GM23338 (cell line): Measurements from ENCODE around the gene NCF2. TPM values are rescaled to one million over a fixed set of nuclear protein-coding genes. Genes with fewer than 3 reads are reported as not detected.

ENCODE experiments used
- ATAC-seq: fragments of 200-7000 bp; cut with Tn5 transposase; 3 replicates; pipeline ENCODE4 v1.9.1; 2020
- DNase-seq: peaks from one replicate; pipeline ENCODE4 v3.0.0-alpha.2; 2015; ENCODE audit warnings: low spot score
- H2AFZ ChIP-seq: fragments of 200-600 bp; sonication (generic); 2 replicates; pipeline ENCODE4 v1.8.0; 2016; ENCODE audit warnings: antibody characterized with exemption, mild to moderate bottlenecking, moderate library complexity
- H3F3A ChIP-seq: fragments of 200-600 bp; sonication (generic); replicated peaks from 2 replicates; pipeline ENCODE4 v1.8.0; 2017; ENCODE audit warnings: antibody characterized with exemption, mixed run types, low read depth
- H3K27ac ChIP-seq: fragments of 200-600 bp; sonication (generic); 2 replicates; pipeline ENCODE4 v1.6.1; 2016; ENCODE audit warnings: low read depth
- H3K27me3 ChIP-seq: fragments of 200-600 bp; sonication (generic); 2 replicates; pipeline ENCODE4 v1.8.0; 2016; ENCODE audit warnings: mild to moderate bottlenecking, mixed run types, moderate library complexity; ENCODE audit not compliant: insufficient read depth
- H3K36me3 ChIP-seq: fragments of 200-600 bp; sonication (generic); 2 replicates; pipeline ENCODE4 v1.8.0; 2016; ENCODE audit warnings: mild to moderate bottlenecking; ENCODE audit not compliant: insufficient read depth
- H3K4me1 ChIP-seq: fragments of 200-600 bp; sonication (generic); 2 replicates; pipeline ENCODE4 v1.8.0; 2016; ENCODE audit warnings: mild to moderate bottlenecking, moderate library complexity; ENCODE audit not compliant: insufficient read depth
- H3K4me2 ChIP-seq: fragments of 200-600 bp; sonication (generic); 2 replicates; pipeline ENCODE4 v1.7.1; 2017; ENCODE audit warnings: mixed run types
- H3K4me3 ChIP-seq: fragments of 200-600 bp; sonication (generic); 2 replicates; pipeline ENCODE4 v1.6.1; 2016; ENCODE audit warnings: mixed run types
- H3K79me2 ChIP-seq: fragments of 200-600 bp; sonication (generic); replicated peaks from 2 replicates; pipeline ENCODE4 v1.8.0; 2017; ENCODE audit warnings: mild to moderate bottlenecking; ENCODE audit not compliant: insufficient read depth
- H3K9me2 ChIP-seq: fragments of 200-600 bp; sonication (generic); 2 replicates; pipeline ENCODE4 v1.8.0; 2017; ENCODE audit not compliant: insufficient read depth
- H4K20me1 ChIP-seq: fragments of 200-600 bp; sonication (generic); replicated peaks from 2 replicates; pipeline ENCODE4 v1.8.0; 2017; ENCODE audit warnings: mild to moderate bottlenecking; ENCODE audit not compliant: insufficient read depth
- H3K27ac Mint-ChIP-seq: 2 replicates; pipeline ENCODE4 v1.8.0; 2020; ENCODE audit warnings: inconsistent platforms, mild to moderate bottlenecking, moderate library complexity, mixed read lengths
- H3K27me3 Mint-ChIP-seq: 3 replicates; pipeline ENCODE4 v1.8.0; 2022; ENCODE audit warnings: low read depth, mild to moderate bottlenecking, moderate library complexity, mixed read lengths, inconsistent platforms; ENCODE audit not compliant: insufficient read depth, poor library complexity
- H3K36me3 Mint-ChIP-seq: 3 replicates; pipeline ENCODE4 v1.8.0; 2021; ENCODE audit warnings: low read depth, mild to moderate bottlenecking, inconsistent platforms, moderate library complexity, mixed read lengths
- H3K4me1 Mint-ChIP-seq: 3 replicates; pipeline ENCODE4 v1.8.0; 2020; ENCODE audit warnings: mild to moderate bottlenecking, inconsistent platforms, mixed read lengths
- H3K4me3 Mint-ChIP-seq: 3 replicates; pipeline ENCODE4 v1.8.0; 2021; ENCODE audit warnings: moderate library complexity, mild to moderate bottlenecking, inconsistent platforms, mixed read lengths
- H3K9me3 Mint-ChIP-seq: 3 replicates; pipeline ENCODE4 v1.8.0; 2020; ENCODE audit warnings: moderate library complexity, mild to moderate bottlenecking, inconsistent platforms, mixed read lengths
- CREB1 ChIP-seq: fragments of 250-450 bp; sonication (Bioruptor Pico); IDR thresholded peaks from 2 replicates; pipeline ENCODE4 v1.5.0; 2020; ENCODE audit warnings: low read depth, mild to moderate bottlenecking, moderate library complexity
- ETS1 ChIP-seq: IDR thresholded peaks from 2 replicates; pipeline ENCODE4 v1.6.1; 2016; ENCODE audit warnings: antibody characterized with exemption
- ZNF114 ChIP-seq: fragments of 250-450 bp; sonication (Bioruptor Pico); IDR thresholded peaks from 2 replicates; pipeline ENCODE4 v1.5.0; 2020; ENCODE audit warnings: mild to moderate bottlenecking, moderate library complexity
- ZNF462 ChIP-seq: fragments of 250-450 bp; sonication (Bioruptor Pico); IDR thresholded peaks from 2 replicates; pipeline ENCODE4 v1.5.0; 2020; ENCODE audit warnings: mild to moderate bottlenecking, moderate library complexity
- polyA plus RNA-seq: library from polyadenylated mRNA; unstranded; fragments of >200 nt; fragmentation: Nextera tagmentation; extraction: Ambion mirVana; gene quantifications from 2 replicates; pipeline ENCODE4 v1.2.1, GENCODE V29; 2016
- total RNA-seq: library from RNA; depleted of rRNA; stranded (reverse); fragments of >200 nt; shearing (Covaris generic); gene quantifications from 2 replicates; pipeline ENCODE4 v1.2.3, GENCODE V29; 2014

The NCF2 gene
- total and polyA plus RNA-seq, 2 experiments from 2014 or later, result not detected

- Histone ChIP-seq H3K4me1 (peaks cover 7% of the 10 kb centered on the region), H3K9me2 (no peaks in the 10 kb centered on the region), H3K4me3 (no peak overlapping the region), H2AFZ (peak overlapping the region; percentile 83), H3K4me2 (no peak overlapping the region), H3K27ac (no peak overlapping the region), H4K20me1 (no peaks in the 10 kb centered on the region), H3K79me2 (no peaks in the 10 kb centered on the region), H3K36me3 (no peaks in the 10 kb centered on the region), H3K27me3 (no peaks in the 10 kb centered on the region), H3F3A (no peaks in the 10 kb centered on the region)
- peaks cover 15% of the 10 kb centered on the region for H3K27me3 Mint-ChIP-seq
- peaks cover 6% of the 10 kb centered on the region for H3K4me1 Mint-ChIP-seq
- no peaks in the 10 kb centered on the region for H3K9me3 Mint-ChIP-seq
- TF ChIP-seq ZNF462 (CRISPR knock-in tag) (no peak), ETS1 (no peak), CREB1 (CRISPR knock-in tag) (no peak), ZNF114 (no peak)
- ATAC-seq (no peak), DNase-seq (no peak)
- H3K36me3 Mint-ChIP-seq, result no peaks in the 10 kb centered on the region
- no peak overlapping the region for H3K27ac Mint-ChIP-seq
- no peak overlapping the region for H3K4me3 Mint-ChIP-seq
These were observed 8.1 kb downstream of the NCF2 start for GRCh38 chr1:183582021-183582713.
